Measurements from ENCODE around the gene C2orf69. TPM values are rescaled to one million over a fixed set of nuclear protein-coding genes. Genes with fewer than 3 reads are reported as not detected.

The C2orf69 gene
- polyA plus RNA-seq, 6 donors from 2014 or later: 9.5 to 12.6 (median 10.9) TPM

- peaks cover 34 to 51% (median 48%) of the 10 kb centered on the region in 3 donors for H3K4me1 Mint-ChIP-seq
- H3K4me3 Mint-ChIP-seq: peak overlapping the region; percentile 97 to 99 (median 98)
- no peaks in the 10 kb centered on the region for H3K36me3 Mint-ChIP-seq
- H3K27me3 Mint-ChIP-seq: no peaks in the 10 kb centered on the region
- H3K9me3 Mint-ChIP-seq: no peaks in the 10 kb centered on the region
- ATAC-seq (ENCODE audit: low read depth in 2 of 2) (no peak), DNase-seq (no peak)
- H3K27ac Mint-ChIP-seq: peak overlapping the region; percentile 92 to 98 (median 94)
Observed at GRCh38 chr2:199956062-199956380, 44.9 kb downstream of the C2orf69 start.

DNA sequence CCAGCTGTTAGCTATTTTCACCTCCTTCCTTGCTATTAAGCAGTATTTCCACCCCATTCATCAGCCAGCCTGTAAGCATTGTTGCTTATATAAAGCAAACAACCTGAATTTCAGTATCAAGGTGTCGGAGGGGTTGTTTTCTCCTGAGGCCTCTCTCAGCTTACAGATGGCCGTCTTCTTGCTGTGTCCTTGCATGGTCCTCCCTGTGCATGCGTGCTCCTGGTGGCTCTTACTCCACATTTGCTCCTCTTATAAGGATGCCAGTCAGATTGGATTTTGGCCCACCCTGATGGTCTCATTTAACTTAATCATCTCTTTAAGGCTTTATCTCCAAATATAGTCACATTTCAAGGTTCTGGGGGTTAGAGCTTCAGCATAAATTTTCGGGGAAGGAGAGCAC lies 46.9 kb downstream of the C2orf69 start:
- DNase-seq: no peak
- Mint-ChIP-seq H3K9me3 (no peaks in the 10 kb centered on the region), H3K36me3 (peaks cover 9 to 14% of the 10 kb centered on the region in 2 donors), H3K27me3 (no peaks in the 10 kb centered on the region), H3K4me3 (peak overlapping the region in 7 of 8 donors; percentile 27 to 99 (median 61)), H3K27ac (peak overlapping the region in 3 of 6 donors; percentile 28 to 76 (median 69)), H3K4me1 (peaks cover 26 to 51% (median 48%) of the 10 kb centered on the region in 3 donors)
- ATAC-seq (ENCODE audit: low read depth in 2 of 2): no peak

- H3K27ac Mint-ChIP-seq: no peak overlapping the region
- DNase-seq (no peak), ATAC-seq (ENCODE audit: low read depth in 2 of 2) (no peak)
- no peaks in the 10 kb centered on the region for H3K9me3 Mint-ChIP-seq
- no peak overlapping the region for H3K4me3 Mint-ChIP-seq
- H3K36me3 Mint-ChIP-seq: peaks cover 9 to 14% of the 10 kb centered on the region in 2 donors
- peaks cover 11 to 17% (median 13%) of the 10 kb centered on the region in 3 donors for H3K4me1 Mint-ChIP-seq
- no peaks in the 10 kb centered on the region for H3K27me3 Mint-ChIP-seq
Observed at GRCh38 chr2:199962203-199962602, 51.1 kb downstream of the C2orf69 start.

- Mint-ChIP-seq H3K4me1 (no peaks in the 10 kb centered on the region), H3K36me3 (peaks cover 9 to 13% of the 10 kb centered on the region in 2 donors)
Observed at GRCh38 chr2:199966405-199966804, 55.3 kb downstream of the C2orf69 start.

GRCh38 chr2:199966976-199967375 lies 55.9 kb downstream of the C2orf69 start:
- H3K36me3 Mint-ChIP-seq: peaks cover 5 to 7% of the 10 kb centered on the region in 2 donors
- no peaks in the 10 kb centered on the region for H3K4me1 Mint-ChIP-seq
- H3K4me3 Mint-ChIP-seq: no peak overlapping the region
- H3K27me3 Mint-ChIP-seq: no peaks in the 10 kb centered on the region
- H3K9me3 Mint-ChIP-seq: no peaks in the 10 kb centered on the region
- DNase-seq: no peak
- no peak for ATAC-seq (ENCODE audit: low read depth in 2 of 2)
- peak overlapping the region in 1 of 6 donors; percentile 24 for H3K27ac Mint-ChIP-seq

More at GRCh38 chr2:199966405-199966804, 55.3 kb downstream of the C2orf69 start:
- ATAC-seq (ENCODE audit: low read depth in 2 of 2) (no peak), DNase-seq (no peak)
- H3K27ac Mint-ChIP-seq: peak overlapping the region in 1 of 6 donors; percentile 49
- no peak overlapping the region for H3K4me3 Mint-ChIP-seq
- H3K9me3 Mint-ChIP-seq: no peaks in the 10 kb centered on the region
- H3K27me3 Mint-ChIP-seq: no peaks in the 10 kb centered on the region

GRCh38 chr2:199968126-199968525 lies 57.0 kb downstream of the C2orf69 start:
- no peaks in the 10 kb centered on the region for H3K9me3 Mint-ChIP-seq
- H3K27me3 Mint-ChIP-seq: no peaks in the 10 kb centered on the region
- H3K4me1 Mint-ChIP-seq: no peaks in the 10 kb centered on the region
- DNase-seq: no peak
- H3K4me3 Mint-ChIP-seq: no peak overlapping the region
- no peaks in the 10 kb centered on the region for H3K36me3 Mint-ChIP-seq
- no peak overlapping the region for H3K27ac Mint-ChIP-seq
- no peak for ATAC-seq (ENCODE audit: low read depth in 2 of 2)

DNA sequence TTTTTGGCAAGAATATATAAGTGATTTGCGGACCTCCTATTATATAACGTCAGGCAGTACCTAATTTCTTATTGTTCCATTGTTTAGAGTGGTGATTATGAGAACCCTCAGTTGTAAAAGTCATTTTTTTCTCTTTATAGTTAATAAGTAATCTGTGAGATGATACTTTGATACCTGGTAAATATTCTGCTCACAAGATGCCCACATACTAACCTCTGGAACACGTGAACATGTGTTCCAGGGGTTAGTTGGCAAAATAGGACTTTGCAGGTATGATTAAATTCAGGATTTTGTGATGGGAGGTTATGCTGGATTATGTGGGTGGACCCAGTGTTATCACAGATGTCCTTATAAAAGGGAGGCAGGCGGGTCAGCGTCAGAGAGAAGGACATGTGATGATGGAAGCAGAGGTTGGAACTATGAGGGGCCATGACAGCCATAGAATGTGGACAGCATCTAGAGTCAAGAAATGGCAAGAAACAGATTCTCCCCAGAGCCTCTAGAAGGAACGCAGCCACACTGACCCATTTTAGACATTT lies 61.1 kb downstream of the C2orf69 start:
- DNase-seq: no peak
- no peaks in the 10 kb centered on the region for H3K27me3 Mint-ChIP-seq
- H3K27ac Mint-ChIP-seq: no peak overlapping the region
- H3K4me1 Mint-ChIP-seq: no peaks in the 10 kb centered on the region
- peaks cover 0 to 3% (median 0%) of the 10 kb centered on the region in 7 donors for H3K9me3 Mint-ChIP-seq
- H3K36me3 Mint-ChIP-seq: peaks cover 5 to 9% of the 10 kb centered on the region in 2 donors
- H3K4me3 Mint-ChIP-seq: no peak overlapping the region
- ATAC-seq (ENCODE audit: low read depth in 2 of 2): no peak

- ATAC-seq (ENCODE audit: low read depth in 2 of 2) (no peak), DNase-seq (no peak)
- H3K27ac Mint-ChIP-seq: no peak overlapping the region
- peaks cover 5 to 9% of the 10 kb centered on the region in 2 donors for H3K36me3 Mint-ChIP-seq
- no peaks in the 10 kb centered on the region for H3K27me3 Mint-ChIP-seq
- no peaks in the 10 kb centered on the region for H3K4me1 Mint-ChIP-seq
- peaks cover 0 to 3% (median 0%) of the 10 kb centered on the region in 7 donors for H3K9me3 Mint-ChIP-seq
- no peak overlapping the region for H3K4me3 Mint-ChIP-seq
Observed at GRCh38 chr2:199973703-199974102, 62.6 kb downstream of the C2orf69 start.

DNA sequence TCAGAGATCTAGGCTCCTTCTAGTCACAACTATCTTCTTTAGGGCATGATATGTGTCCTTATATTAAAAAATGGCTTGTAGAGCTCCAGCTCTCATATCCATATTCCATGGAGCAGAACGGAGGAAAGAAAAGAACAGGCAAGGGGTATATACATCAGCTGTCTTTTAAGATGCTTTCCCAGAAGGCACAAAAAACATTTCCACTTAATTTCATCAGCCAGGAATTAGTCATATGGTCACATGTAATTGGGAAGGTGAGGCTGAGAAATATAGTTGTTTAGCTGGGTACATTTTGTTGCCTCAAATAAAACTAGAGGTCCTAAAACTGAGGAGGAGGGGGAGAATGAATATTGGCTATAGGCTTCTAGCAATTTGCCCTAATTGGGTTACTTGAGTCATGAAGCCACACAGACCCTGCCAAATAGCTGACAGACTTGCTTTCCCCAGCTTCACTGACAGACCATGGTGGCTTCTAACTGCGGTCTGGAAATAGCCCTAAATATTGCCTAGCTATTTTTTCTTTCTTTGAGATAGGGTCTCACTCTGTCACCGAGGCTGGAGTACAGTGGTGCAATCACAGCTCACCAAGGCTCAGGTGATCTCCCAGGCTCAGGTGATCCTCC lies 64.3 kb downstream of the C2orf69 start:
- Mint-ChIP-seq H3K27ac (peak overlapping the region in 1 of 6 donors; percentile 18), H3K36me3 (peaks cover 5 to 9% of the 10 kb centered on the region in 2 donors), H3K4me3 (no peak overlapping the region), H3K4me1 (peaks cover 0 to 2% (median 0%) of the 10 kb centered on the region in 3 donors), H3K27me3 (peaks cover 0 to 3% (median 0%) of the 10 kb centered on the region in 3 donors), H3K9me3 (peaks cover 0 to 3% (median 0%) of the 10 kb centered on the region in 7 donors)
- no peak for DNase-seq
- no peak for ATAC-seq (ENCODE audit: low read depth in 2 of 2)

Other genes starting within 250 kb of the C2orf69 start
- 1 to 10 TPM in 5 of 6 donors, under 1 TPM in 1; 0.84 to 2.8 (median 1.5) TPM for gene FTCDNL1, start 60.1 kb upstream of the C2orf69 start, polyA plus RNA-seq (ENCODE audit: low read depth in 6 of 6)
- gene TYW5, start 44.2 kb downstream of the C2orf69 start, polyA plus RNA-seq (ENCODE audit: low read depth in 6 of 6): 10 to 100 TPM in 1 of 6 donors, 1 to 10 TPM in 5; 2.9 to 10.1 (median 5.1) TPM
- 10 to 100 TPM; 13.0 to 20.6 (median 19.9) TPM for gene MAIP1, start 44.3 kb downstream of the C2orf69 start, polyA plus RNA-seq (ENCODE audit: low read depth in 6 of 6)